ENCODE data around the gene UPF3A. TPM values are rescaled to one million over a fixed set of nuclear protein-coding genes. Genes with fewer than 3 reads are reported as not detected.
"Not testable (repeated sequence)": the region's sequence is repeated elsewhere in the genome, so short reads cannot be mapped to it uniquely, and the experiment has no call there.

The UPF3A gene
- polyA plus RNA-seq, 1 experiment, result 43.9 TPM

DNA sequence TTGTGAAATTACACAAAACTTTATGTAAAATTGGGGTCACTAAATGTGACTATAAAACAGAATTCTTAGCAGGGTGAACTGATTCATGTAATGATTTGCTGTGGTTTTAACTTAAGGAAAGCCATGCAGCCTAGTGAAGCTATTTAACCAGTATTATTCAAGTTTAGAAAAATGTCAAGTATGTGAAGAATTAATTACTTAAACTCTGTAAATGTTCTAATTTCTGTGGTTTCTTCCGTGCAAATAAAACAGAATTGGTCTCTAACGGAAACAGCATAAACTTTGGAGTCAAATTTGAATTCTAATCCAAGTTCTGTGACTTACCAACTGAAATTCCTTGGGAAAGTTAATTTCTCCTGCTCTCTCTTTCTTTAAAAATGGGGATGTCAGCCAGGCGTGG, 33.4 kb upstream of the UPF3A start:
- Histone ChIP-seq H3K36me3 (ENCODE audit: control insufficient read depth, insufficient read depth, low read length) (peaks cover 19% of the 10 kb centered on the region), H3K27me3 (ENCODE audit: control insufficient read depth, insufficient read depth, low read length) (no peaks in the 10 kb centered on the region), H3K4me3 (ENCODE audit: low read depth, low read length) (no peak overlapping the region)
- TF ChIP-seq, protein P1, sequence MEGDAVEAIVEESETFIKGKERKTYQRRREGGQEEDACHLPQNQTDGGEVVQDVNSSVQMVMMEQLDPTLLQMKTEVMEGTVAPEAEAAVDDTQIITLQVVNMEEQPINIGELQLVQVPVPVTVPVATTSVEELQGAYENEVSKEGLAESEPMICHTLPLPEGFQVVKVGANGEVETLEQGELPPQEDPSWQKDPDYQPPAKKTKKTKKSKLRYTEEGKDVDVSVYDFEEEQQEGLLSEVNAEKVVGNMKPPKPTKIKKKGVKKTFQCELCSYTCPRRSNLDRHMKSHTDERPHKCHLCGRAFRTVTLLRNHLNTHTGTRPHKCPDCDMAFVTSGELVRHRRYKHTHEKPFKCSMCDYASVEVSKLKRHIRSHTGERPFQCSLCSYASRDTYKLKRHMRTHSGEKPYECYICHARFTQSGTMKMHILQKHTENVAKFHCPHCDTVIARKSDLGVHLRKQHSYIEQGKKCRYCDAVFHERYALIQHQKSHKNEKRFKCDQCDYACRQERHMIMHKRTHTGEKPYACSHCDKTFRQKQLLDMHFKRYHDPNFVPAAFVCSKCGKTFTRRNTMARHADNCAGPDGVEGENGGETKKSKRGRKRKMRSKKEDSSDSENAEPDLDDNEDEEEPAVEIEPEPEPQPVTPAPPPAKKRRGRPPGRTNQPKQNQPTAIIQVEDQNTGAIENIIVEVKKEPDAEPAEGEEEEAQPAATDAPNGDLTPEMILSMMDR (IDR thresholded peaks at IDR 0.05; ENCODE audit: insufficient read depth, low read depth, low read length), result no peak
- ChIA-PET POLR2A (no interaction called here), CTCF (interaction anchor here (1.3 kb wide), 1 partner anchor 13 kb away, joined by 3 read pairs; no protein-coding TSS in a partner anchor)
- peak; percentile 81 for DNase-seq (ENCODE audit: low read depth)

DNA sequence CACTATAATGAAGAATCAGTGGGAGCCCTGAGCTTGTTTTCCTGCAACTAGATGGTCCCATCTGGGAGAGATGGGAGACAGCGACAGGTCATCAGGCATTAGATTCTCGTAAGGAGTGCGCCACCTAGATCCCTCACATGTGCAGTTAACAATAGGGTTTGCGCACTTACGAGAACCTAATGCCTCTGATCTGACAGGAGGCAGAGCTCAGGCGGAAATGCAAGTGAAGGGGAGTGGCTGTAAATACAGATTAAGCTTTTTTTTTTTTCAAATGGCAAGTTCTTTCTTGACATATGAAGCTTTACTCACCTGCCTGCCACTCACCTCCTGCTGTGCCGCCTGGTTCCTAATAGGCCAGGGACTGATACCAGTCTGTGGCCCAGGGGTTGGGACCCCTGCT, 32.3 kb upstream of the UPF3A start:
- Histone ChIP-seq H3K27me3 (ENCODE audit: control insufficient read depth, insufficient read depth, low read length) (no peaks in the 10 kb centered on the region), H3K4me3 (ENCODE audit: low read depth, low read length) (no peak overlapping the region), H3K36me3 (ENCODE audit: control insufficient read depth, insufficient read depth, low read length) (peaks cover 19% of the 10 kb centered on the region)
- POLR2A ChIA-PET, result no interaction called here
- CTCF ChIA-PET, result interaction anchor here (1.3 kb wide), 2 partner anchors 12 to 93 kb away, joined by 3 to 4 read pairs; no protein-coding TSS in a partner anchor
- DNase-seq (ENCODE audit: low read depth), result no peak
- TF ChIP-seq, protein P1 (IDR thresholded peaks at IDR 0.05; ENCODE audit: insufficient read depth, low read depth, low read length), result no peak

DNA sequence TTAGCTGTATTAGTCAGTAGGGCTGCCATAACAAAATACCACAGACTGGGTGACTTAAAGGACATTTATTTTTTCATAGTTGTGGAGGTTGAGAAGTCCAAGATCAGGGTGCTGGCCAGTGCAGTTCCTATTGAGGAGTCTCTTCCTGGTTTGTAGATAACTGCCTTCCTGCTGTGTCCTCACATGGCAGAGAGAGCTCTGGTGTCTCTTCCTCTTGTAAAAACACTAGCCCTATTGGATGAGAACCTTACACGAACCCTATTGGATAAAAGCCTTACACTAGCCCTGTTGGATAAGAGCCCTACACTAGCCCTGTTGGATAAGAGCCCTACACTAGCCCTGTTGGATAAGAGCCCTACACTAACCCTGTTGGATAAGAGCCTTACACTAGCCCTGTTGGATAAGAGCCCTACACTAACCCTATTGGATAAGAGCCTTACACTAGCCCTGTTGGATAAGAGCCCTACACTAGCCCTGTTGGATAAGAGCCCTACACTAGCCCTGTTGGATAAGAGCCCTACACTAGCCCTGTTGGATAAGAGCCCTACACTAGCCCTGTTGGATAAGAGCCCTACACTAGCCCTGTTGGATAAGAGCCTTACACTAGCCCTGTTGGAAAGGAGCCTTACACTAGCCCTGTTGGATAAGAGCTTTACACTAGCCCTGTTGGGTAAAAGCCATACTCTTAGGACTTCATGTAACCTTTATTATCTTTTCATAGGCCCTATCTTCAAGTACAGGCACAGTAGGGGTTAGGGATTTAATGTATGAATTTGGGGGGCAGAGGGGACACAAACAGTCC, 29.6 kb upstream of the UPF3A start:
- H3K27me3 ChIP-seq (ENCODE audit: control insufficient read depth, insufficient read depth, low read length); H3K4me3 ChIP-seq (ENCODE audit: low read depth, low read length); POLR2A ChIA-PET; CTCF ChIA-PET; DNase-seq (ENCODE audit: low read depth): not testable (repeated sequence)
- peaks cover 13% of the 10 kb centered on the region for H3K36me3 ChIP-seq (ENCODE audit: control insufficient read depth, insufficient read depth, low read length)

DNA sequence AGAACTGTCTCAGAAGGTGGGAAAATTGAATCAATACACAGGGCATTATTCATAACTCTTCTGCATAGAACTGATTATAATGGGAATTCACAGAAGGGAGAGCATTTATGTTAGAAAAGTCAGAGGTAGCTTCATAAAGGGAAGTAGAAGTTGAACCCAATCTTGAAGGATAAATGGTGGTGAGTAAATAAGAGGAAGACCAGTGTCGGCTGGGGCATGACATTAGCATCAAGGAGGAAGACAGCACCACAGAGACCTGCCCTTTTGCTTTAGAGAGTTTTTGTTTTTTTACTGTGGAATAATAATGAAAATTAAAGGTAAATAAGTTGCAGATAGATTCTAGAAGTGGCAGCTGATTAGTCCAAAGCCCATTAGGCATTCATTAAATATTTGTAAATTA, 24.9 kb upstream of the UPF3A start:
- TF ChIP-seq, protein P1 (IDR thresholded peaks at IDR 0.05; ENCODE audit: insufficient read depth, low read depth, low read length), result no peak
- Histone ChIP-seq H3K4me3 (ENCODE audit: low read depth, low read length) (no peak overlapping the region), H3K27me3 (ENCODE audit: control insufficient read depth, insufficient read depth, low read length) (no peaks in the 10 kb centered on the region), H3K36me3 (ENCODE audit: control insufficient read depth, insufficient read depth, low read length) (peaks cover 15% of the 10 kb centered on the region)
- CTCF ChIA-PET, result interaction anchor here (1.0 kb wide), 1 partner anchor 383 kb away, joined by 3 read pairs; no protein-coding TSS in a partner anchor
- no peak for DNase-seq (ENCODE audit: low read depth)
- POLR2A ChIA-PET, result no interaction called here

GRCh38 chr13:114257014-114257413, 24.4 kb upstream of the UPF3A start:
- no peak overlapping the region for H3K4me3 ChIP-seq (ENCODE audit: low read depth, low read length)
- TF ChIP-seq, protein P1 (IDR thresholded peaks at IDR 0.05; ENCODE audit: insufficient read depth, low read depth, low read length), result no peak
- DNase-seq (ENCODE audit: low read depth), result no peak

More at GRCh38 chr13:114257014-114257413, 24.4 kb upstream of the UPF3A start:
- ChIA-PET CTCF (interaction anchor here (1.3 kb wide), 1 partner anchor 62 kb away, joined by 3 read pairs; no protein-coding TSS in a partner anchor), POLR2A (interaction anchor here (0.6 kb wide), 1 partner anchor 9 kb away, joined by 3 read pairs; no protein-coding TSS in a partner anchor)
- H3K36me3 ChIP-seq (ENCODE audit: control insufficient read depth, insufficient read depth, low read length), result peaks cover 13% of the 10 kb centered on the region
- H3K27me3 ChIP-seq (ENCODE audit: control insufficient read depth, insufficient read depth, low read length), result no peaks in the 10 kb centered on the region

Data from BJ (cell line).